Stomach (tissue), 9 donors: Measurements from ENCODE around the gene C22orf15. TPM values are rescaled to one million over a fixed set of nuclear protein-coding genes. Genes with fewer than 3 reads are reported as not detected.

Source experiments
- DNase-seq, 2 donors: peaks; one replicate each; pipeline versions ENCODE4 v3.0.0 to v3.0.0-alpha.2; 2013 to 2019
- H3K27ac ChIP-seq, 5 donors: fragments of 200-600 bp in 4 of 5; sonication (generic) in 4 of 5; one replicate each; pipeline ENCODE4 v1.5.1; 2013 to 2019; ENCODE audit warnings: mild to moderate bottlenecking in 1 of 5, moderate library complexity in 1 of 5
- H3K27me3 ChIP-seq, 3 donors: fragments of 200-600 bp; sonication (generic); one replicate each; pipeline ENCODE4 v1.5.1; 2017 to 2019; ENCODE audit warnings: mixed run types in 1 of 3
- H3K36me3 ChIP-seq, 4 donors: fragments of 200-600 bp; sonication (generic); 1 replicate in 3 of 4; 2 replicates in 1 of 4; pipeline ENCODE4 v1.5.1; 2016 to 2019
- H3K4me1 ChIP-seq, 4 donors: fragments of 200-600 bp; sonication (generic); one replicate each; pipeline ENCODE4 v1.5.1; 2016 to 2019
- H3K4me3 ChIP-seq, 4 donors: fragments of 200-600 bp; sonication (generic) in 3 of 4; one replicate each; pipeline ENCODE4 v1.5.1; 2016 to 2019; ENCODE audit warnings: mild to moderate bottlenecking in 1 of 4
- H3K9me3 ChIP-seq, 4 donors: fragments of 200-600 bp; sonication (generic); one replicate each; pipeline ENCODE4 v1.5.1; 2016 to 2019
- CTCF ChIP-seq, 7 experiments: fragments of 450-650 bp in 4 of 7; fragments of 200-600 bp in 3 of 7; sonication (generic) in 3 of 7; IDR thresholded peaks; one replicate each; pipeline ENCODE4 v1.5.1; 2016 to 2019; ENCODE audit warnings: antibody characterized with exemption in 7 of 7, control low read depth in 2 of 7, mild to moderate bottlenecking in 1 of 7
- EP300 ChIP-seq: sonication (generic); formaldehyde crosslinking; IDR thresholded peaks from one replicate; pipeline ENCODE4 v1.6.1; 2017; ENCODE audit warnings: antibody characterized with exemption
- POLR2A ChIP-seq, 4 donors: fragments of 450-650 bp; IDR thresholded peaks; one replicate each; pipeline ENCODE4 v1.6.1; 2016; ENCODE audit warnings: antibody characterized with exemption in 4 of 4, control low read depth in 2 of 4, mild to moderate bottlenecking in 1 of 4, moderate library complexity in 1 of 4
- POLR2AphosphoS5 ChIP-seq, 3 donors: sonication (generic); formaldehyde crosslinking; IDR thresholded peaks; one replicate each; pipeline ENCODE4 v1.6.1; 2016; ENCODE audit warnings: antibody characterized with exemption in 3 of 3
- WGBS, 5 donors: extraction: QIAGEN DNeasy Blood & Tissue Kit in 3 of 5; methylation state at CpG; one replicate each; pipeline versions ENCODE4 v1.1.5 to v1.1.7; 2013 to 2018; 5-methylcytosine and 5-hydroxymethylcytosine counted together
- intact Hi-C: fragments of 100-400 bp; cut with DNase I; formaldehyde crosslinking; loops from one replicate; pipeline ENCODE4 v1.15.1; 2023; ENCODE audit warnings: low total_unique reads
- polyA plus RNA-seq, 3 donors: library from polyadenylated mRNA; stranded (reverse); fragments of 200-250 nt; gene quantifications; one replicate each; pipeline ENCODE4 v1.2.3, GENCODE V29; 2013
- total RNA-seq, 5 donors: library from RNA; depleted of rRNA; stranded (reverse); fragments of >200 nt; gene quantifications; one replicate each; pipeline versions ENCODE4 v1.1.0 to v1.2.3, GENCODE V29; 2014 to 2016
- donor health status: healthy with polysubstance abuse.
- donor health status: Bipolar disorder and iron deficiency.
- donor health status: healthy.

The C22orf15 gene
- total and polyA plus RNA-seq, 8 donors: 0.05 TPM; not detected in 7

DNA sequence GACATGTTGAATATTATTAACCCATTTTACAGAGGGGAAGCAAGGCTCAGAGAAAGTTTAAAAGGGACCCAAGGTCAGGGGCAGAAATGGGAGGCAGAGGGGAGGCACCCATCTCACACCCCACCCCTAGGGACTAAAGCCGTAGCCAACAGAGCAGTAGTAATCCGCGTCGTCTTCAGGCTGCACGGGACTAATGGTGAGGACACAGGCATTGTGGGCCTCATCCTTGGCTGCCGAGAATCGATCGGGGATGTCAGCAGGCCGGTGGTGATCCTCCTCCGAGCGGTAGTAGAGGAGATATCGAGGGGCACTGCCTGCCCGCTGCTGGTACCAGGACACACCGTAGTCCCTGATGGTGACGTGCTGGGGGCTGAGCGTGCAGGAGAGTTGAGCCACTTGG is 10.0 kb upstream of the C22orf15 start:
- Histone ChIP-seq H3K4me1 (peaks cover 9 to 22% (median 17%) of the 10 kb centered on the region in 4 donors), H3K36me3 (no peaks in the 10 kb centered on the region), H3K9me3 (no peaks in the 10 kb centered on the region), H3K4me3 (no peak overlapping the region), H3K27ac (no peak overlapping the region), H3K27me3 (no peaks in the 10 kb centered on the region)
- TF ChIP-seq CTCF (IDR thresholded peaks at IDR 0.05): no peak
- no peak for TF ChIP-seq POLR2A (IDR thresholded peaks at IDR 0.05)
- no peak for TF ChIP-seq POLR2AphosphoS5 (IDR thresholded peaks at IDR 0.05)
- WGBS, 5 donors: 92 to 96% (median 93%) methylated on average over 13 to 16 of the region's 16 CpGs
- no peak for DNase-seq
- intact Hi-C loops: no loop called here

- H3K27ac ChIP-seq: no peak overlapping the region
- H3K36me3 ChIP-seq: no peaks in the 10 kb centered on the region
- H3K27me3 ChIP-seq: no peaks in the 10 kb centered on the region
- intact Hi-C loops: no loop called here
- DNase-seq: no peak
- H3K4me1 ChIP-seq: peaks cover 9 to 22% (median 17%) of the 10 kb centered on the region in 4 donors
- no peak overlapping the region for H3K4me3 ChIP-seq
- TF ChIP-seq POLR2A (IDR thresholded peaks at IDR 0.05) (no peak), EP300 (no peak), CTCF (IDR thresholded peaks at IDR 0.05) (no peak), POLR2AphosphoS5 (IDR thresholded peaks at IDR 0.05) (no peak)
- WGBS, 5 donors: 60 to 90% (median 79%) methylated on average over 2 of the region's 2 CpGs
- H3K9me3 ChIP-seq: no peaks in the 10 kb centered on the region
These were observed 9.4 kb upstream of the C22orf15 start for GRCh38 chr22:23753385-23753784.

DNA sequence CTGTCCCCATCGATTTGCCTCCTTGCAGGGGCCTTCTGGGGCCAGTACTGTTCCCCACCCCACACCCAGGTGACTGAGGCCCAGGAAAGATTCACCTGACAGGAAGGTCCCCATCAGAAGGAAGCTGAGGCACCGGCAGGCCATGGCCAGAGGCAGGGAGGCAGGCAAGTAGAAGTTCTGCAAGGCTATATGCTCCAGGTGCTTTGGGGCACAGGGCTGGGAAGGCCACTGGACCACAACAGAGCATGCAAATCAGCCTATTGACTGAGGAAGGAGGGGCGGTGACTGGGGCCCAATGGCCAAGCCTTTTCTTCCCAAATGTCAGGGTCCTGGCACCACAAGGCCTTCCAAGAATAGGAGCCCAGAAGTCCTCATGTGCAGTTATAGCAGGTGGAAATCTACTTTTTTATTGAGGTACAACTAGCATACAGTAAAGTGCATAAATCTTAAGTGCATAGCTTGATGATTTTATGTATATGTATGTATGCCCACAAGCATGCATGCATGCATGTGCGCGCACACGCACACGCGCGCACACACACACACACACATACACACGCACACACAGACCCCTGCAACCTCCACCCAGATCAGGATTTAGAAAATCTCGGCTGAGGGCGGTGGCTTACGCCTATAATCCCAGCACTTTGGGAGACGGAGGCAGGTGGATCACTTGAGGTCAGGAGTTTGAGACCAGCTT is 8.4 kb upstream of the C22orf15 start, which contains the start of gene VPREB3:
Gene VPREB3, minus strand, starts transcription at position 206 of the 700 bp plus-strand sequence. Its CDS starts 62 bp downstream, at position 144.
- Histone ChIP-seq H3K36me3 (no peaks in the 10 kb centered on the region), H3K4me3 (no peak within 1 kb of the TSS), H3K27ac (no peak within 1 kb of the TSS), H3K27me3 (no peaks in the 10 kb centered on the region), H3K9me3 (no peaks in the 10 kb centered on the region), H3K4me1 (peaks cover 9 to 21% (median 17%) of the 10 kb centered on the region in 4 donors)
- no peak for TF ChIP-seq CTCF (IDR thresholded peaks at IDR 0.05)
- TF ChIP-seq EP300: no peak
- TF ChIP-seq POLR2AphosphoS5 (IDR thresholded peaks at IDR 0.05): no peak
- TF ChIP-seq POLR2A (IDR thresholded peaks at IDR 0.05): no peak
- 84 to 93% (median 87%) methylated on average over 14 of the region's 14 CpGs for WGBS, 5 donors
- no peak for DNase-seq
- intact Hi-C loops: no loop called here

- H3K4me3 ChIP-seq: no peak overlapping the region
- no peaks in the 10 kb centered on the region for H3K9me3 ChIP-seq
- TF ChIP-seq POLR2AphosphoS5 (IDR thresholded peaks at IDR 0.05) (no peak), CTCF (IDR thresholded peaks at IDR 0.05) (no peak), POLR2A (IDR thresholded peaks at IDR 0.05) (no peak), EP300 (no peak)
- H3K27ac ChIP-seq: no peak overlapping the region
- WGBS, 5 donors: 66 to 73% (median 69%) methylated on average over 6 of the region's 6 CpGs
- H3K36me3 ChIP-seq: no peaks in the 10 kb centered on the region
- no peak for DNase-seq
- intact Hi-C loops: no loop called here
- H3K4me1 ChIP-seq: peaks cover 5 to 14% (median 10%) of the 10 kb centered on the region in 4 donors
- H3K27me3 ChIP-seq: no peaks in the 10 kb centered on the region
These were observed 7.7 kb upstream of the C22orf15 start for GRCh38 chr22:23754980-23755636.
